Measurements from ENCODE around the gene THBS1.

Gene THBS1

GRCh38 chr15:39629906-39630305 is 49.0 kb downstream of the THBS1 start:
- DNase-seq (ENCODE audit: low read depth in 3 of 3): no peak

DNA sequence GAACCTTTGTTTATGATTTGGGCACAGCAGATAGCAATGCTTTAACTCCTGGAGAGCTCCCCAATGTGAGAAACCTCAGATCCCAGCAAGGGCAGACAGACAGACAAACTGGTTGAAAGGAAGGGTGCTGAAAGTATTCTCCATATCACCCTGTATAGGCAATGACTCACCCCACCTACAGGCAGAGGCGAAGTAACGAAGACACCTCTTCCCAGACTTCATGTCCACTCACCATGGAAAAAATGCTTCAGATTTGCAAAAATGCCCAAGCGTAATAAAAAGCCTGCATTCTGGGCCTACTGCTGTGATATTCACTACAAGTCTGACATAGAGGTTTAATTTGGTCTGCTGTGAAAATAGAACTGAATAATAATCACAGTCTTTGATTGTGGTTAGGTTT is 50.5 kb downstream of the THBS1 start:
- DNase-seq (ENCODE audit: low read depth in 3 of 3): no peak

GRCh38 chr15:39638041-39638440 is 57.2 kb downstream of the THBS1 start:
- no peak for DNase-seq (ENCODE audit: low read depth in 3 of 3)

GRCh38 chr15:39639037-39639436 is 58.2 kb downstream of the THBS1 start:
- no peak for DNase-seq (ENCODE audit: low read depth in 3 of 3)

- no peak for DNase-seq (ENCODE audit: low read depth in 3 of 3)
Observed at GRCh38 chr15:39640665-39641064, 59.8 kb downstream of the THBS1 start.

DNA sequence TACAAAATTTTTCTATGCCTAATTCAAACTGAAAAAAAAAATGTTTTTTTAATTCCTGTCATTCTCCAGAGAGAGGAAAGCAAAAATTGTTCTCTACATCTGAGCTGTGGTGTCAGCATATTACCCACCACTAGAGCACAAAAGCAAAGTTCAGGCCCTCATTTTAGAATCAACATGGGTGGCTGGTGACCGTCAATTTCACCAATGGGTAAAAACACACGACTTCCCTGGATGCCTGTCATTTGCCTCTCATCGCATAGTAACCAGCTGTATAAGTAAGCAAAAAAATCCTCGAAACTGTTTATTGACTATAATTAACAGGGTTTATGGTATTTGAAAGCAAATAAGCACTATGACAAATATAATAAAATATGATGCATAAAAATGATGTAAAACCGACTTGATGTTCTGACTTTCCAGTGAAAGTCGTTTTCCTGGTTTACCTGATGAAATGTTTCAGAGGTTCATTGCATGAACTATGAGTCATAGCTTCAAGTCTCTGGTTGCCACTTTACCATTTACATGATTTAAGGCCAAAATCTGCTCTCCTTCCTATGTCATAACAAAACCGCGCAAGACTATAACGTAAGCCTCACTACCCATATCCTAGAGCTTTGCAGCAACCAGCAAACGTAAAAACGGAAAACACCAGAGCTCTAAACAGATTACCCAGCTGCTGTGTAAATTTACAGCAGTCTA is 60.5 kb downstream of the THBS1 start:
- DNase-seq (ENCODE audit: low read depth in 3 of 3): no peak

GRCh38 chr15:39642011-39642640 is 61.2 kb downstream of the THBS1 start:
- DNase-seq (ENCODE audit: low read depth in 3 of 3): no peak

- no peak for DNase-seq (ENCODE audit: low read depth in 3 of 3)
Observed at GRCh38 chr15:39643727-39644126, 62.8 kb downstream of the THBS1 start.

- DNase-seq (ENCODE audit: low read depth in 3 of 3): no peak
Observed at GRCh38 chr15:39644136-39644535, 63.3 kb downstream of the THBS1 start.

DNA sequence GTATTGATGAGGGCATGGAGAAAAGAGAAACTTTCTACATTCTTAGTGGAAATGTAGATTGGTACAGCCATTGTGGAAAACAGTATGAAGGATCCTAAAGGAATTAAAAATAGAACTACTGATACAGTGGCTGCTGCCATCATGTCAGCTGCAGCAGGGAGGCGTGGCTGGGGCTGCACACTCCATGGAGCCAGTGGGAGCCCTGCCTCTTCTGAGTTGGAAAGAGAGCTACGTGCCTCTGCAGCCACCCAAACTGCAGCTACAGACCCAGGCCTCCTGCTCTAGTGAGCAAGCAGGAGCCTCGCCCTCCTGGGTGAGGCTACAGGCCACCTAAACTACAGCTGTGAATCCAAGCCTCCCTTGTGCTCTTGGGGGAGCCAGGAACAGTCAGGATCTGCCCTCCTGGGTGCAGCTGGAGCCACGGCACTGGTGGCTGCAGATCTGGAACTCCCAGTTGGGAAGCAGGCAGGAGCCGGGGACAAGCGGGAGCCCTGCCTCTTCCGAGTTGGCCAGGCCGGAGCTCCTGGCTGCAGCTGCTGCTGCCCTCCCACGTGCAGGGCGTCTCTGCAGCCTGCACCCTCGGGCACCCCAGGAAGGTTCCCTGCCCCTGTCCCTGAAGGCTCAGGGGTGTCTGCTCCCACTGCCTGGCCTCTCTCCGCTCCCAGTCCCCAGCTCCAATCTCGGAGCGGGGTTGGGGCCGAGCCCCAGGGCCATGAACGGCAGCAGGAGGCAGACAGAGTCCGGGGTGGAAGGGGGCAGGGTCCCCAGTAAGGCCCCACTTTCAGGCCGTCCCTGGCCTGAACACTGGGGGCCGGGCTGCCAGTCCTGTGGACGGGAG is 64.5 kb downstream of the THBS1 start:
- DNase-seq (ENCODE audit: low read depth in 3 of 3): no peak

GRCh38 chr15:39645976-39646257 is 65.0 kb downstream of the THBS1 start:
- no peak for DNase-seq (ENCODE audit: low read depth in 3 of 3)

DNA sequence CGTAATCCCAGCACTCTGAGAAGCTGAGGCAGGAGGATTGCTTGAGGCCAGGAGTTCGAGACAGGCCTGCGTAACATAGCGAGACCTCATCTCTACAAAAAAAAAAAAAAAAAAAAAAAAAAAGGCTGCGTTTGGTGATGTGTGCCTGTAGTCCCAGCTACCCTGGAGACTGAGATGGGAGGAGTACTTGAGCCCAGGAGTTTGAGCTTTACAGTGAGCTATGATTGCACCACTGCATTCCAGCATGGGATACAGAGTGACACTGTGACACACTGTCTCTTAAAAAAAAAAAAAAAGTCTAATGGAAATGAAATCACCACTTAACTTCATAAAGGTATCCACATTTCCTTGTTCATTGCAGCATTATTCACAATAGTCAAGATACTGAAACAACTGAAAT is 65.5 kb downstream of the THBS1 start:
- DNase-seq (ENCODE audit: low read depth in 3 of 3): no peak

Measured in stimulated activated CD4-positive, alpha-beta T cell treated with anti-CD3 and anti-CD28 coated beads, TNF-alpha, amount 100 ng/mL, for 48 hours (primary cell).